CD8-positive, alpha-beta memory T cell (primary cell): Measurements from ENCODE around the gene HMGN2. TPM values are rescaled to one million over a fixed set of nuclear protein-coding genes. Genes with fewer than 3 reads are reported as not detected.
A peak's percentile ranks its signal among the peaks of the same experiment; 100 is the strongest.

ENCODE experiments used
- CTCF ChIA-PET: fragments of 350-600 bp; sonication (Branson Sonifier 250); formaldehyde crosslinking; loops from one replicate; lab custom pipeline; 2021; ENCODE audit warnings: antibody characterized with exemption; lab: Charles Lee
- POLR2A ChIA-PET: fragments of 350-600 bp; sonication (Branson Sonifier 250); formaldehyde crosslinking; loops from one replicate; lab custom pipeline; 2021; ENCODE audit warnings: antibody characterized with exemption; lab: Charles Lee
- DNase-seq, 5 donors: peaks; one replicate each; pipeline versions ENCODE4 v3.0.0 to v3.0.0-alpha.2; 2020 to 2022; ENCODE audit warnings: mixed read lengths in 1 of 5
- H3K27ac ChIP-seq: one replicate; pipeline ENCODE4 v1.7.0; 2013; ENCODE audit warnings: low read depth, mild to moderate bottlenecking, low read length, moderate library complexity
- H3K27me3 ChIP-seq: 2 replicates; pipeline ENCODE4 v1.7.0; 2013; ENCODE audit warnings: low read length, mild to moderate bottlenecking; ENCODE audit not compliant: insufficient read depth, poor library complexity, severe bottlenecking
- H3K36me3 ChIP-seq: 2 replicates; pipeline ENCODE4 v1.7.0; 2013; ENCODE audit warnings: mild to moderate bottlenecking, low read length, moderate library complexity; ENCODE audit not compliant: insufficient read depth
- H3K4me1 ChIP-seq: 2 replicates; pipeline ENCODE4 v1.7.0; 2013; ENCODE audit warnings: mild to moderate bottlenecking, low read length, moderate library complexity; ENCODE audit not compliant: insufficient read depth
- H3K4me3 ChIP-seq: 2 replicates; pipeline ENCODE4 v1.7.0; 2013; ENCODE audit warnings: mild to moderate bottlenecking, low read length
- H3K9me3 ChIP-seq: 2 replicates; pipeline ENCODE4 v1.7.0; 2013; ENCODE audit warnings: mild to moderate bottlenecking, low read length
- H3K27ac Mint-ChIP-seq, 8 donors: one replicate each; pipeline ENCODE4 v1.8.0; 2020 to 2021; ENCODE audit warnings: mixed read lengths in 8 of 8, mild to moderate bottlenecking in 6 of 8, inconsistent platforms in 3 of 8, moderate library complexity in 3 of 8
- H3K27me3 Mint-ChIP-seq, 2 donors: one replicate each; pipeline ENCODE4 v1.8.0; 2020 to 2021; ENCODE audit warnings: mixed read lengths in 2 of 2, mild to moderate bottlenecking in 1 of 2, moderate library complexity in 1 of 2
- H3K36me3 Mint-ChIP-seq, 3 donors: one replicate each; pipeline ENCODE4 v1.8.0; 2020 to 2021; ENCODE audit warnings: mixed read lengths in 3 of 3, inconsistent platforms in 1 of 3, mild to moderate bottlenecking in 1 of 3
- H3K4me1 Mint-ChIP-seq, 3 donors: one replicate each; pipeline ENCODE4 v1.8.0; 2020 to 2021; ENCODE audit warnings: mixed read lengths in 3 of 3, inconsistent platforms in 1 of 3, mild to moderate bottlenecking in 1 of 3
- H3K4me3 Mint-ChIP-seq, 7 donors: one replicate each; pipeline ENCODE4 v1.8.0; 2020 to 2021; ENCODE audit warnings: mixed read lengths in 7 of 7, mild to moderate bottlenecking in 6 of 7, moderate library complexity in 4 of 7, inconsistent platforms in 2 of 7
- H3K9me3 Mint-ChIP-seq, 5 donors: one replicate each; pipeline ENCODE4 v1.8.0; 2020 to 2022; ENCODE audit warnings: mixed read lengths in 5 of 5, mild to moderate bottlenecking in 3 of 5, moderate library complexity in 2 of 5, inconsistent platforms in 1 of 5
- polyA plus RNA-seq: library from polyadenylated mRNA; unstranded; fragments of 300-500 nt; fragmentation: Illumina TruSeq; gene quantifications from one replicate; pipeline ENCODE4 v1.2.3, GENCODE V29; 2021
- total RNA-seq, 2 experiments: library from RNA; stranded (reverse); gene quantifications; one replicate each; pipeline ENCODE4 v1.2.3, GENCODE V29; 2021

Gene HMGN2
- total and polyA plus RNA-seq, 3 experiments from 2014 or later = 599 to 878 (median 877) TPM

DNA sequence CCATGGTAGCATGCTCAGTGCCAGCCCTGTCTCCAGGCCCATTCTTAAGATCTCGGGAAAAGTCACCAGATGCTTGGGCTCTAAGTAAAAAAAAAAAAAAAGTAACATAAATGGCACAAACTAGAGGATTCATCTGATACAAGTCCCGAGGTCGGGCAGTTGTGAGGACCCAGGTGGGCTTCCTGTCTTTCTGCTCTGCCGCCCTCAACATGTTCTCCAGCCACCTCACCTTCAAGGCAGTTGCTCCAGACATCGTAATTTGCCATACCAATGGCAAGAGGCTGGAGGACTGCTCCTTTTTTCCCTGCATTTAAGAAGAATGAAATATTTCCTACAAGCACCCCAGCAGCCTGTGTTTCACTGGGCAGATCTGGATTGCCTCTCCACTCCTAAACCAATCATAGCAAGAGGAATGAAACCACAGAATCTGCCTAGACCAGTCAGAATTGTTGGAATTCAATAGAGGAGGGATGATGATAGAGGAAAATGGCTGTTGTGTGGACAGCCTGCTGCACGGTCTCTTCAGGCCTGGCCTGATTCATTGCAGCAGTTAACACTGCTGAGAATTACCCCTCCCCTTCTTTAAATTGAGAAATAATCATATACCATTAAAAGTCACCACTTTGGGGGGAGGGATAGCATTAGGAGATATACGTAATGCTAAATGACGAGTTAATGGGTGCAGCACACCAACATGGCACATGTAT, 5.4 kb downstream of the HMGN2 start:
- peak overlapping the region in 1 of 7 donors; percentile 70 for H3K4me3 Mint-ChIP-seq
- Histone ChIP-seq H3K36me3 (peaks cover 29% of the 10 kb centered on the region), H3K9me3 (no peaks in the 10 kb centered on the region), H3K4me1 (peaks cover 17% of the 10 kb centered on the region), H3K4me3 (no peak overlapping the region), H3K27ac (no peak overlapping the region), H3K27me3 (no peaks in the 10 kb centered on the region)
- ChIA-PET POLR2A (no interaction called here), CTCF (no interaction called here)
- peaks cover 0 to 59% (median 2%) of the 10 kb centered on the region in 3 donors for H3K36me3 Mint-ChIP-seq
- H3K27me3 Mint-ChIP-seq = no peaks in the 10 kb centered on the region
- no peaks in the 10 kb centered on the region for H3K9me3 Mint-ChIP-seq
- DNase-seq = no peak
- peaks cover 31 to 44% (median 34%) of the 10 kb centered on the region in 3 donors for H3K4me1 Mint-ChIP-seq
- peak overlapping the region in 5 of 8 donors; percentile 26 to 87 (median 52) for H3K27ac Mint-ChIP-seq

DNA sequence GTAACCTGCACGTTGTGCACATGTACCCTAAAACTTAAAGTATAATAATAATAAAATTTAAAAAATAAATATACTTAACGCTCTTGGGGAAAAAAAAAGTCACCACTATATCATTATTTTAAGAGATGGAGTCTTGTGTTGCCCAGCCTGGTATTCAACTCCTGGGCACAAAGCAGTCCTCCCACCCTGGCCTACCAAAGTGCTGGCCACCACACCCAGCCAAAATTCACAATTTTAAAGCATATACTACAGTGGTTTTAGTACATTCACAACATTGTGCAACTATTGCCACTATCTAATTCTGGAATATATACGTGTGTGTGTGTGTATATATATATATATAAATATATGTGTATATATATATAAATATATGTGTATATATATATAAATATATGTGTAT, 5.9 kb downstream of the HMGN2 start:
- peaks cover 0 to 60% (median 6%) of the 10 kb centered on the region in 3 donors for H3K36me3 Mint-ChIP-seq
- ChIA-PET CTCF (interaction anchor here (0.6 kb wide), 1 partner anchor 203 kb away, joined by 3 read pairs; no protein-coding TSS in a partner anchor), POLR2A (no interaction called here)
- no peak overlapping the region for H3K4me3 ChIP-seq
- no peaks in the 10 kb centered on the region for H3K9me3 Mint-ChIP-seq
- no peak overlapping the region for H3K4me3 Mint-ChIP-seq
- no peak for DNase-seq
- peaks cover 29% of the 10 kb centered on the region for H3K36me3 ChIP-seq
- no peaks in the 10 kb centered on the region for H3K9me3 ChIP-seq
- peaks cover 30 to 42% (median 33%) of the 10 kb centered on the region in 3 donors for H3K4me1 Mint-ChIP-seq
- peak overlapping the region in 3 of 8 donors; percentile 50 to 52 (median 52) for H3K27ac Mint-ChIP-seq
- H3K27me3 ChIP-seq = no peaks in the 10 kb centered on the region
- H3K4me1 ChIP-seq = peaks cover 17% of the 10 kb centered on the region
- H3K27ac ChIP-seq = no peak overlapping the region
- H3K27me3 Mint-ChIP-seq = no peaks in the 10 kb centered on the region

DNA sequence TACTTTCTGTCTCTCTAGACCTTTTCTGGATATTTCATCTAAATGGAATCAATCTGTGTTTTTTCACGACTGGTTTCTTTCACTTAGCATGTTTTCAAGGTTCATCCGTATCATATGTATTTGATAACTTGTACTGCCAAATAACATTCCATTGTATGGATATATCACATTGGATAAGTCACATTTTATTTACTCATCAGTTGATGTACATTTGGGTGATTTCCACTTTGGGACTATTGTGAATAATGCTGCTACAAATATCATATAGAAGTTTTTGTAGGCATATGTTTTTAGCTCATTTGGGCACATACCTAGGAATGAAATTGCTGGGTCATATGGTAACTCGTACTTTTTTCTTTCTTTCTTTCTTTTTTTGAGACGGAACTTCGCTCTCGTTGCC, 6.7 kb downstream of the HMGN2 start:
- POLR2A ChIA-PET = no interaction called here
- no peaks in the 10 kb centered on the region for H3K9me3 ChIP-seq
- CTCF ChIA-PET = interaction anchor here (1.0 kb wide), 1 partner anchor 123 kb away, joined by 3 read pairs; no protein-coding TSS in a partner anchor
- Mint-ChIP-seq H3K36me3 (peaks cover 0 to 52% (median 6%) of the 10 kb centered on the region in 3 donors), H3K27ac (peak overlapping the region in 4 of 8 donors; percentile 7 to 46 (median 22)), H3K4me1 (peaks cover 23 to 34% (median 25%) of the 10 kb centered on the region in 3 donors), H3K27me3 (no peaks in the 10 kb centered on the region), H3K9me3 (no peaks in the 10 kb centered on the region), H3K4me3 (peak overlapping the region in 1 of 7 donors; percentile 21)
- no peak overlapping the region for H3K27ac ChIP-seq
- DNase-seq = no peak
- H3K36me3 ChIP-seq = peaks cover 22% of the 10 kb centered on the region
- no peaks in the 10 kb centered on the region for H3K27me3 ChIP-seq
- H3K4me3 ChIP-seq = no peak overlapping the region
- H3K4me1 ChIP-seq = peaks cover 9% of the 10 kb centered on the region

DNA sequence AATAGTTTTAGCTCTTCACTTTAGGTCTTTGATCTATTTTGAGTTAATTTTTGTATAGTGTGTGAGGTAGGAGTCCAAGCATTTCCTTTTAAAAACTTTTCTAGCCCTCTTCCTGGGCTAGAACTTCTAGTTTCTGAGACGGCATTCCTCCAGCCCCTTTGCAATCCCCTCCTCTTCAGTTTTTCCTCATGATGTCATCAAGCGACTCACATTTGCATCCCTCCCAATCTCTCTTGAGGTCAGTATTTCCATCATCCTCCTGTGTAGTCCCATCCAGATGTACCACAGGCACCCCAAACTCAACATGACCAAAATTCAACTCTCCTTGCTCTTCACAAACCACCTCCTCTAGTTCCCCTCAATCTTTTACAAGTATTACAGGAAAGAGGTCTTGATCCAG, 10.7 kb downstream of the HMGN2 start:
- peaks cover 0 to 6% (median 4%) of the 10 kb centered on the region in 3 donors for H3K4me1 Mint-ChIP-seq
- Histone ChIP-seq H3K9me3 (no peaks in the 10 kb centered on the region), H3K4me1 (no peaks in the 10 kb centered on the region), H3K36me3 (no peaks in the 10 kb centered on the region), H3K27ac (no peak overlapping the region), H3K4me3 (no peak overlapping the region), H3K27me3 (no peaks in the 10 kb centered on the region)
- ChIA-PET POLR2A (no interaction called here), CTCF (no interaction called here)
- H3K27me3 Mint-ChIP-seq = no peaks in the 10 kb centered on the region
- H3K36me3 Mint-ChIP-seq = peaks cover 0 to 19% (median 4%) of the 10 kb centered on the region in 3 donors
- no peak for DNase-seq
- H3K27ac Mint-ChIP-seq = peak overlapping the region in 6 of 8 donors; percentile 15 to 79 (median 43)
- H3K9me3 Mint-ChIP-seq = no peaks in the 10 kb centered on the region
- no peak overlapping the region for H3K4me3 Mint-ChIP-seq

DNA sequence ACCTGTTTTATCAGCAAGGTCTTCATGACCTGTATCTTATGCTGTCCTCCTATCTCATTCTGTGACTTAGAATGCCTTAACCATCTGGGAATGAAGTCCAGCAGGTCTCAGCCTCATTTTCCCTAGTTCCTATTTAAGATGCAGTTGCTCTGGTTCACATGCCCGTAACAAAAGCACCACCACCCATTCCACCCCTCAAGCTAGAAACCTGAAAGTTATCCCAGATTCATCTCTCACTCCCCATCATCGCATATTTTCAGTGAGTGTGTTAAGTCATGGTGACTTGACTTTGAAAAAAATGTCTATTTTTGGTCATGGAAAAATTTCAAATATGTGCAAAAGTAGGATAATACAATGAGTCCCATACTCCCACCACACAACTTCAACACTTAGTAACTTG, 11.7 kb downstream of the HMGN2 start:
- H3K27me3 Mint-ChIP-seq = no peaks in the 10 kb centered on the region
- peaks cover 0 to 5% (median under 1%) of the 10 kb centered on the region in 3 donors for H3K4me1 Mint-ChIP-seq
- ChIA-PET POLR2A (no interaction called here), CTCF (no interaction called here)
- H3K27ac Mint-ChIP-seq = peak overlapping the region in 5 of 8 donors; percentile 3 to 82 (median 47)
- no peak overlapping the region for H3K4me3 Mint-ChIP-seq
- H3K4me3 ChIP-seq = no peak overlapping the region
- H3K4me1 ChIP-seq = no peaks in the 10 kb centered on the region
- H3K36me3 Mint-ChIP-seq = peaks cover 0 to 12% (median 4%) of the 10 kb centered on the region in 3 donors
- no peaks in the 10 kb centered on the region for H3K36me3 ChIP-seq
- H3K9me3 ChIP-seq = no peaks in the 10 kb centered on the region
- H3K9me3 Mint-ChIP-seq = no peaks in the 10 kb centered on the region
- H3K27ac ChIP-seq = no peak overlapping the region
- DNase-seq = no peak
- no peaks in the 10 kb centered on the region for H3K27me3 ChIP-seq

DNA sequence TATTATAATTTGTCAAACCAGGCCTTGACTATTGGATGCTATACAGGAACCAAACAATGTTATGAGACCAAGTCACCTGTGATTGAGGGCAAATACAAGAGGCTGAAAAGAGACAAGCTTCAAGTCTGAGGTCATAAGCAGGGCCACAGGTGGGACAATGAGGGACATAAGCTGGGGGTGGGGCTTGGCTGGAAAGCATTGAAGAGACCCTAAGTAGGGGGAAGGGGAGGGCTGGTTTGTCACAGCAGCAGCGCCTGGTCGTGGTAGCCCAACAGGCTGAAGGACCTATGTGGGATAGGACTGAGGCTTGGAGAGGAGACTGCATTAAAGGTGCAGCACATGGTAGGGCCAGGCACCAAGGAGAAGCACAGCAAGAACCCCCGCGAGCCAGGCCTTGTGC, 17.9 kb downstream of the HMGN2 start:
- DNase-seq = no peak
- Histone ChIP-seq H3K4me3 (no peak overlapping the region), H3K9me3 (no peaks in the 10 kb centered on the region), H3K4me1 (no peaks in the 10 kb centered on the region), H3K27ac (no peak overlapping the region), H3K36me3 (no peaks in the 10 kb centered on the region), H3K27me3 (no peaks in the 10 kb centered on the region)
- no peaks in the 10 kb centered on the region for H3K36me3 Mint-ChIP-seq
- no peaks in the 10 kb centered on the region for H3K27me3 Mint-ChIP-seq
- no peaks in the 10 kb centered on the region for H3K9me3 Mint-ChIP-seq
- POLR2A ChIA-PET = interaction anchor here (0.7 kb wide), 1 partner anchor 49 kb away, joined by 4 read pairs; no protein-coding TSS in a partner anchor
- no peaks in the 10 kb centered on the region for H3K4me1 Mint-ChIP-seq
- peak overlapping the region in 1 of 8 donors; percentile 38 for H3K27ac Mint-ChIP-seq
- no peak overlapping the region for H3K4me3 Mint-ChIP-seq
- CTCF ChIA-PET = interaction anchor here (1.6 to 1.8 kb wide), 2 partner anchors 10 to 18 kb away, joined by 3 to 6 read pairs; partner anchors contain the start of gene HMGN2

DNA sequence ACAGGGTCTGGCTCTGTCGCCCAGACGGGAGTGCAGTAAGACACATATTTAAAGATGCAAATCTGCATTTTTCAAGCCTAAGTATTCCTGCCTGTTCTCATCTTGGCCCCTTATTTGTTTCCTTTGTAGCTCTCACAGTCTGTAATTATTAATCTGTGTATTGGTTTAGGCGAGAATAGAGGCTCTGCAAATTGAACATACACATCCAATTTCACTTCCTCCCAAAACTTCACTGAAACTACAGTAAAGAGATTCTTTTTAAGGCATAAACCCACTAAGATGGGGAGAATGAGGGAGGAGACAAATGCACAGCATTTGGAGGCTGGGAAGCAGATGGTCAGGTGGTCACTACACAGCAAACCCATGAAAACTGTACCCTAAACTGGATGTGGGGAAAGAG, 21.0 kb downstream of the HMGN2 start:
- no peaks in the 10 kb centered on the region for H3K27me3 Mint-ChIP-seq
- Histone ChIP-seq H3K27ac (no peak overlapping the region), H3K4me1 (no peaks in the 10 kb centered on the region), H3K27me3 (no peaks in the 10 kb centered on the region), H3K4me3 (no peak overlapping the region), H3K36me3 (no peaks in the 10 kb centered on the region), H3K9me3 (no peaks in the 10 kb centered on the region)
- ChIA-PET POLR2A (no interaction called here), CTCF (no interaction called here)
- no peaks in the 10 kb centered on the region for H3K4me1 Mint-ChIP-seq
- H3K4me3 Mint-ChIP-seq = no peak overlapping the region
- H3K27ac Mint-ChIP-seq = no peak overlapping the region
- H3K36me3 Mint-ChIP-seq = no peaks in the 10 kb centered on the region
- no peaks in the 10 kb centered on the region for H3K9me3 Mint-ChIP-seq
- DNase-seq = no peak

DNA sequence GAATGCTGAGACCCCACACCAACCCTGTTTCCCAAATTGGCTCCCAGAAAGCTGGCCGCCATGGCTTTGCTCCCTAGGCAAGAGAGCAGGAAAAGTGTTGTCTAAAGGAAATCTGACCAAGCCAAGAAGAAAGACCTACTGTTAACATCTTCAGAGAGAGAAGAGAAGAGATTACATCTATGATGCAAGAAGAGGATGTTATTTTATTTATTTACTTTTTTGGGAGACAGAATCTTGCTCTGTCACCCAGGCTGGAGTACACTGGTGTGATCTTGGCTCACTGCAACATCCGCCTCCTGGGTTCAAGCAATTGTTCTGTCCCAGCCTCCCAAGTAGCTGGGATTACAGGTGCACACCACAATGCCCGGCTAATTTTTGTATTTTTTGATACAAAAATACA, 21.7 kb downstream of the HMGN2 start:
- no peak for DNase-seq
- Mint-ChIP-seq H3K36me3 (no peaks in the 10 kb centered on the region), H3K4me1 (peaks cover 0 to 1% (median 0%) of the 10 kb centered on the region in 3 donors), H3K9me3 (no peaks in the 10 kb centered on the region), H3K4me3 (peak overlapping the region in 1 of 7 donors; percentile 58), H3K27ac (no peak overlapping the region), H3K27me3 (no peaks in the 10 kb centered on the region)
- no peaks in the 10 kb centered on the region for H3K4me1 ChIP-seq
- H3K27ac ChIP-seq = no peak overlapping the region
- no peaks in the 10 kb centered on the region for H3K27me3 ChIP-seq
- ChIA-PET POLR2A (no interaction called here), CTCF (interaction anchor here (1.4 kb wide), 1 partner anchor 24 kb away, joined by 3 read pairs; no protein-coding TSS in a partner anchor)
- no peaks in the 10 kb centered on the region for H3K36me3 ChIP-seq
- H3K9me3 ChIP-seq = no peaks in the 10 kb centered on the region
- H3K4me3 ChIP-seq = no peak overlapping the region
